GM23248 (cell line): ENCODE results near the gene HECTD2. TPM values are rescaled to one million over a fixed set of nuclear protein-coding genes. Genes with fewer than 3 reads are reported as not detected.

Experiments
- DNase-seq: peaks from one replicate; pipeline ENCODE4 v3.0.0-alpha.2; 2015
- H2AFZ ChIP-seq: fragments of 200-600 bp; sonication (generic); 2 replicates; pipeline ENCODE4 v1.6.1; 2016; ENCODE audit warnings: antibody characterized with exemption
- H3F3A ChIP-seq: fragments of 200-600 bp; sonication (generic); 2 replicates; pipeline ENCODE4 v1.6.1; 2016; ENCODE audit warnings: mild to moderate bottlenecking, antibody characterized with exemption, mixed run types; ENCODE audit not compliant: insufficient read depth
- H3K27ac ChIP-seq: fragments of 200-600 bp; sonication (generic); 2 replicates; pipeline ENCODE4 v1.5.1; 2016; ENCODE audit warnings: mild to moderate bottlenecking
- H3K27me3 ChIP-seq: fragments of 200-600 bp; sonication (generic); replicated peaks from 2 replicates; pipeline ENCODE4 v1.6.1; 2016; ENCODE audit warnings: mild to moderate bottlenecking; ENCODE audit not compliant: insufficient read depth
- H3K36me3 ChIP-seq: fragments of 200-600 bp; sonication (generic); 2 replicates; pipeline ENCODE4 v1.6.1; 2016; ENCODE audit warnings: low read depth, mild to moderate bottlenecking
- H3K4me1 ChIP-seq: fragments of 200-600 bp; sonication (generic); 2 replicates; pipeline ENCODE4 v1.6.1; 2016; ENCODE audit warnings: mild to moderate bottlenecking; ENCODE audit not compliant: insufficient read depth
- H3K4me2 ChIP-seq: fragments of 200-600 bp; sonication (generic); one replicate; pipeline ENCODE4 v1.6.1; 2016; ENCODE audit warnings: mild to moderate bottlenecking; ENCODE audit not compliant: unreplicated experiment
- H3K4me3 ChIP-seq: fragments of 200-600 bp; sonication (generic); 2 replicates; pipeline ENCODE4 v1.5.1; 2016; ENCODE audit warnings: mild to moderate bottlenecking
- H3K79me2 ChIP-seq: fragments of 200-600 bp; sonication (generic); 2 replicates; pipeline ENCODE4 v1.6.1; 2016; ENCODE audit warnings: mild to moderate bottlenecking; ENCODE audit not compliant: insufficient read depth
- H3K9ac ChIP-seq: fragments of 200-600 bp; sonication (generic); 2 replicates; pipeline ENCODE4 v1.6.1; 2016; ENCODE audit warnings: mild to moderate bottlenecking
- H3K9me2 ChIP-seq: fragments of 200-600 bp; sonication (generic); 2 replicates; pipeline ENCODE4 v1.6.1; 2016; ENCODE audit warnings: mixed run types, mild to moderate bottlenecking, moderate library complexity; ENCODE audit not compliant: insufficient read depth
- H3K9me3 ChIP-seq: fragments of 200-600 bp; sonication (generic); one replicate; pipeline ENCODE4 v1.6.1; 2017; ENCODE audit warnings: low read depth
- H4K20me1 ChIP-seq: fragments of 200-600 bp; sonication (generic); 2 replicates; pipeline ENCODE4 v1.6.0; 2016; ENCODE audit not compliant: insufficient read depth
- EZH2 ChIP-seq: fragments of 200-600 bp; sonication (generic); IDR thresholded peaks from 2 replicates; pipeline ENCODE4 v1.6.1; 2018; ENCODE audit warnings: antibody characterized with exemption, mild to moderate bottlenecking; ENCODE audit not compliant: insufficient read depth, poor library complexity, severe bottlenecking
- EZH2phosphoT487 ChIP-seq: fragments of 200-600 bp; sonication (generic); IDR thresholded peaks from 2 replicates; pipeline ENCODE4 v1.6.1; 2018; ENCODE audit warnings: antibody characterized with exemption, moderate library complexity, mild to moderate bottlenecking, low read depth; ENCODE audit not compliant: insufficient read depth
- WGBS, 2 experiments: methylation state at CpG; one replicate each; pipeline ENCODE4 v1.1.6; 2015 to 2017; ENCODE audit warnings: low lambda C conversion rate in 2 of 2, low coverage in 1 of 2; ENCODE audit errors: missing lambda C conversion rate in 2 of 2; 5-methylcytosine and 5-hydroxymethylcytosine counted together
- in situ Hi-C: fragments of 300-500 bp; cut with MboI; formaldehyde crosslinking; loops from 2 replicates; pipeline ENCODE4 v1.15.0; 2020
- polyA plus RNA-seq: library from polyadenylated mRNA; unstranded; fragments of >200 nt; fragmentation: Nextera tagmentation; extraction: Ambion mirVana; gene quantifications from 2 replicates; pipeline ENCODE4 v1.2.1, GENCODE V29; 2016
- total RNA-seq: library from RNA; depleted of rRNA; stranded (reverse); fragments of >200 nt; shearing (Covaris generic); gene quantifications from 2 replicates; pipeline ENCODE4 v1.2.3, GENCODE V29; 2014

The HECTD2 gene
- total and polyA plus RNA-seq, 2 experiments from 2014 or later, result 9.5 to 14.8 TPM

DNA sequence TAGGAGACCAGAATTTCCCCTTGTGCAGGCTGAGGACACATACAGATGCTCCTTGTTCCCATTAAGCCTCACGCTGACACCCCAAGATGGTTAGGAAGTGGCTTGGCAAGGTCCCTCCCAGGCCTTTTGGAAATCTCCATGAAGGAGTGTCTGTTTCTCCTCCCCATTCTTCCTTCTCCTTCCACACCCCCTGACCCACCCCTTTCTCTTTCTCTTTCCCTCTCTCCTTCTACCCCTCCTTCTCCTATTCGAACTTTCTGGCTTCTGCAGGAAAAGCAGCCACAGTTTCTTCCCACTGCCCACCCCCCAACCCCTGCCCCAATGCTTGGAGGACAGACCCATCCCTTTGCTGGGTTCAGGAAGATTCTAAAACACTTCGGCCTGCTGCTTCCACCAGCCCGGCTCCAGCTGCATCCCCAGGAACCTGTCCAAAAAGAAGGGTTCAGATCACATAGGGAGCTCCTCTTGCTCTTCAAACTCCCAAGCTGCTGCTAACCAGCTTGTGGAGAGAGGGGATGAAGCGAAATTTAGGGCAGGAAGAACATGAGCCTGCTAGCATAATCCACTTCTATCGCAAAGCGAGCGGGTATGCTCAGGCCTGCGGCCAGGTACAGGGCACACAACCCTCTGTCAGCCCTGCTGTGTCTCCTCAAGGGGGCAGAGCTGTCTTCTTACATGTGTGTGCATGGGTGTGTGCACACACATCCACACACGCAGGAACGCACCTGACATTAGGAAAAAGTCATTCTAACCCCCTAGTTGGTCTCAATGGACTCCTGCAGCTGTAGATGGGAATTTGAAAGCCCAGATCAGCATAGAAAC, 142.3 kb downstream of the HECTD2 start:
- H3K36me3 ChIP-seq, result no peaks in the 10 kb centered on the region
- in situ Hi-C loops, result no loop called here

DNA sequence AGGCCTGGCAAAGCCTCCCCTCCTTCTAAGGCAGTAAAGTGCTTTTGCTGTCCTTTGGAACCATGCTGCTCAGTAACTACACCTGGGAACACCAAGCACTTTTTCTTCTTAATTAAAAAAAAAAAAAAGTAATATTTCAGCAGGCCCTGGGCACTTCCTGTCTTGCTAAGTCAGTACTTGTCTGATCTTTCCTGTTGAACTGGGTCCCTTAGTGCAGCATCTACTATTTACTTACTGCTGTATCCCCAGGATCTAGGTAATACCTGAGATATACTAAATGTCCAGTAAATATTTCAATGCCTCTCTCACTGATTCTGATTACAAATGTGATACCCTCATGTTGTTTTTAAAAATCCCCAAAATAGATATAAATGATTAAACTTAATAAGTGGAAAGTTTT, 145.3 kb downstream of the HECTD2 start:
- Histone ChIP-seq H3K36me3 (no peaks in the 10 kb centered on the region), H3K4me3 (no peak overlapping the region), H3K79me2 (no peaks in the 10 kb centered on the region), H3K9me2 (no peaks in the 10 kb centered on the region), H4K20me1 (no peaks in the 10 kb centered on the region), H2AFZ (no peak overlapping the region; the same call in 1 of the 2 replicates), H3K9ac (no peak overlapping the region), H3K27ac (no peak overlapping the region), H3K9me3 (no peaks in the 10 kb centered on the region), H3K4me2 (no peak overlapping the region), H3K4me1 (no peaks in the 10 kb centered on the region), H3F3A (peaks cover 7% of the 10 kb centered on the region; the same call in 1 of the 2 replicates), H3K27me3 (no peaks in the 10 kb centered on the region)
- in situ Hi-C loops, result no loop called here
- no peak for DNase-seq
- no peak for TF ChIP-seq EZH2phosphoT487

More for the DNA sequence above, 142.3 kb downstream of the HECTD2 start:
- Histone ChIP-seq H3K27ac (no peak overlapping the region), H3K4me1 (no peaks in the 10 kb centered on the region), H3K9me2 (no peaks in the 10 kb centered on the region), H3K9me3 (no peaks in the 10 kb centered on the region), H3F3A (no peaks in the 10 kb centered on the region), H3K9ac (no peak overlapping the region), H2AFZ (peak overlapping the region; percentile 77), H3K27me3 (no peaks in the 10 kb centered on the region), H3K4me2 (peak overlapping the region; percentile 39), H3K79me2 (no peaks in the 10 kb centered on the region), H3K4me3 (peak overlapping the region; percentile 36; the same call in 1 of the 2 replicates), H4K20me1 (no peaks in the 10 kb centered on the region)
- WGBS, 2 experiments, result 76 to 82% methylated on average over 11 of the region's 11 CpGs
- TF ChIP-seq EZH2, result no peak
- no peak for TF ChIP-seq EZH2phosphoT487
- peak; percentile 37 for DNase-seq

DNA sequence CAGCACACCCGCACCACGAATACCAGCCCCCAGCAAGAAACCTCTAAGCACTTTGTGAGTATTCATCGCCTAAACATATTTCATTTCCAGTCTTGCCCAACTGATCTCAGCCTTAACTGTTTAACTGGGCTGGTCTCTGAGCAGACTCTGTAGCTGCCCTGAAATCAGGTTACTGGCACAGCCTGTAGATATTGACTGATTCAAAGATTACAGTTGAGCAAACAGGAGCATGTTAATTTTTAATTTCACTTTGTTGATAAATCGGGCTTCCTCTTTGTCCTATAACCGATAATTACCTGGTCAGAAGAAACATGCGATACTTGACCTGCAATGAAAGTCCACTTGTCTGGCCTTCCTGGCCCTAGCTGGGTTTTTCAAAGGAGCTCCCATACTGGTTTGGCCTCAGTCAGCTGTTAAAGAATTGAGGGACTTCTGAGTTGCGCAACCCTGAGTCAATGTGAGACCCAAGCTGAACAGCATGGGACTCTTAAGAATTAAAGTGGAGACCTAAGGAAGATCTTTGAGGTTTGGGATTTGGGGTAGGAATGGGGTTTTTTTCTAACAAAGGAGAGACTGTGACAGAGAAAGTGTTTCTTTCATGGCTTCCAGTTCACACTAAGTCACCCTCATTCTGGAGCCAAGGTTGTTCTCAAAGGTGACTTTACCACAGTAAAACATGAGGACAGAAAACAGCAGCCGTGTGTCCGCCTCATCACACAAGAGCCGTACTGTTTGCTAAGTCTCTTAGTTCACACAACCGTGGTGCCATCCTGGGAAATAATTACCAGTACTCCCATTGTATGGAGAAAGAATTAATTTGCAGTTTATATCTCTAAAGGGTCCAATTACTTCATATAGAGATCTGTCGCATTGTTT, 146.8 kb downstream of the HECTD2 start:
- H3K79me2 ChIP-seq, result no peaks in the 10 kb centered on the region
- TF ChIP-seq EZH2phosphoT487 (no peak), EZH2 (no peak)
- peak; percentile 26 for DNase-seq
- in situ Hi-C loops, result no loop called here
- no peak overlapping the region for H3K9ac ChIP-seq
- H3K9me2 ChIP-seq, result no peaks in the 10 kb centered on the region
- peaks cover 13% of the 10 kb centered on the region; the same call in 1 of the 2 replicates for H3F3A ChIP-seq
- H3K4me3 ChIP-seq, result no peak overlapping the region
- H3K4me2 ChIP-seq, result no peak overlapping the region
- WGBS, 2 experiments, result 87% methylated on average over 12 of the region's 12 CpGs
- H3K4me1 ChIP-seq, result peaks cover 8% of the 10 kb centered on the region
- no peaks in the 10 kb centered on the region for H3K36me3 ChIP-seq
- no peak overlapping the region for H3K27ac ChIP-seq
- no peak overlapping the region for H2AFZ ChIP-seq
- no peaks in the 10 kb centered on the region for H3K9me3 ChIP-seq
- H3K27me3 ChIP-seq, result no peaks in the 10 kb centered on the region
- no peaks in the 10 kb centered on the region for H4K20me1 ChIP-seq

DNA sequence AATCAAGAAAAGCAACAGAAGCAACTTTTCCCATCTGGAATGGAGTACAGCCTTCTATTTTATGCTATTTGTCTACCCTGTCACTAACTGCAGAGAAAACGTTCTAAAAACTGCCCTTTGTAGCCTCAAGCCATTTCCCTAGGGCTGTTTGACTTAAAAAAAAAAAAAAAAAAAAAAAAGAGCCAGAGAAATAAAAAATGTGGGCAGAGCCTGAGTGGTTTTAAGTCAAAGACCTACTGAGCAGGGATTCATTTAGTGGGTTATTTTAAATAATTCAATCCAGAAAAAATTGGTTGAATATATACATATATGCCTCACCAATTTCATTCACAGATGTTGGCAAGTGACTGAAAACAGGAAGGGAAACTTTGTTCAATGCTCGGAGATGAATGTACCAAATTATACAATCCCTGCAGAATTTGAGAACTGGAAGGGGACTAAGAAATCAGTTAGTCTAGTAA, 147.5 kb downstream of the HECTD2 start:
- Histone ChIP-seq H3K9ac (no peak overlapping the region), H3K9me3 (no peaks in the 10 kb centered on the region), H2AFZ (no peak overlapping the region), H3K4me1 (peaks cover 8% of the 10 kb centered on the region), H3K79me2 (no peaks in the 10 kb centered on the region), H3K4me3 (no peak overlapping the region), H4K20me1 (no peaks in the 10 kb centered on the region), H3K9me2 (no peaks in the 10 kb centered on the region), H3K4me2 (no peak overlapping the region), H3K36me3 (no peaks in the 10 kb centered on the region), H3F3A (peaks cover 13% of the 10 kb centered on the region; the same call in 1 of the 2 replicates), H3K27ac (no peak overlapping the region), H3K27me3 (no peaks in the 10 kb centered on the region)
- TF ChIP-seq EZH2phosphoT487, result no peak
- no peak for TF ChIP-seq EZH2
- WGBS, 2 experiments, result 40 to 49% methylated on average over 2 of the region's 2 CpGs
- in situ Hi-C loops, result no loop called here
- DNase-seq, result no peak
